BE2C (cell line): ENCODE data around the gene OSGEPL1.

Source experiments
- DNase-seq: peaks from one replicate; pipeline ENCODE4 v3.0.0-alpha.2; 2020
- H3K27me3 ChIP-seq: fragments of 250-450 bp; sonication (Bioruptor Pico); 2 replicates; pipeline ENCODE4 v1.5.1; 2020; ENCODE audit warnings: mild to moderate bottlenecking
- H3K36me3 ChIP-seq: fragments of 250-450 bp; sonication (Bioruptor Pico); 2 replicates; pipeline ENCODE4 v1.5.1; 2020; ENCODE audit warnings: mild to moderate bottlenecking
- H3K4me1 ChIP-seq: fragments of 250-450 bp; sonication (Bioruptor Pico); 2 replicates; pipeline ENCODE4 v1.5.1; 2020
- H3K4me3 ChIP-seq: 2 replicates; pipeline ENCODE4 v1.5.1; 2011; ENCODE audit warnings: low read depth, low read length
- H3K9me3 ChIP-seq: fragments of 250-450 bp; sonication (Bioruptor Pico); 2 replicates; pipeline ENCODE4 v1.5.1; 2020
- CTCF ChIP-seq: IDR thresholded peaks from 2 replicates; pipeline ENCODE4 v1.5.1; 2012; ENCODE audit warnings: mild to moderate bottlenecking, low read depth, low read length

The OSGEPL1 gene

DNA sequence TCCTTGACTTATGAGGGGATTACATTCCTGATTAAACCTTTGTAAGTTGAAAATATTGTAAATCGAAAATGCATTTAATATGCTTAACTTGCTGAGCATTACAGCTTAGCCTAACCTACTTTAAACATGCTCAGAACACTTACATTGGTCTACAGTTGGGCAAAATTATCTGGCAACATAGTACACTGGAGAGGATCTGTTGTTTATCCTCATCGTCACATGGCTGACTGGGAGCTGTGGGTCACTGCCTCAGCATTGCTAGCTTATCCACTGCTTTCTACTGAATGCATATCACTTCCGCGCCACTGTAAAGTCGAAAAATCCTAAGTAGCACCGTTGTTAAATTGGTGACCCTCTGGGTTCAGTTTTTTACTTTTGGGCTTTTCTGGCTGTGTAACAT is 35.3 kb upstream of the OSGEPL1 start:
- peaks cover 44% of the 10 kb centered on the region for H3K36me3 ChIP-seq
- TF ChIP-seq CTCF = no peak

GRCh38 chr2:189794310-189794709 is 31.7 kb upstream of the OSGEPL1 start:
- H3K27me3 ChIP-seq = no peaks in the 10 kb centered on the region
- H3K4me1 ChIP-seq = no peaks in the 10 kb centered on the region
- H3K4me3 ChIP-seq = no peak overlapping the region
- TF ChIP-seq CTCF = no peak
- peaks cover 42% of the 10 kb centered on the region for H3K36me3 ChIP-seq
- H3K9me3 ChIP-seq = no peaks in the 10 kb centered on the region
- no peak for DNase-seq

More for the DNA sequence above, 35.3 kb upstream of the OSGEPL1 start:
- Histone ChIP-seq H3K27me3 (no peaks in the 10 kb centered on the region), H3K4me1 (no peaks in the 10 kb centered on the region), H3K4me3 (no peak overlapping the region), H3K9me3 (no peaks in the 10 kb centered on the region)
- no peak for DNase-seq

DNA sequence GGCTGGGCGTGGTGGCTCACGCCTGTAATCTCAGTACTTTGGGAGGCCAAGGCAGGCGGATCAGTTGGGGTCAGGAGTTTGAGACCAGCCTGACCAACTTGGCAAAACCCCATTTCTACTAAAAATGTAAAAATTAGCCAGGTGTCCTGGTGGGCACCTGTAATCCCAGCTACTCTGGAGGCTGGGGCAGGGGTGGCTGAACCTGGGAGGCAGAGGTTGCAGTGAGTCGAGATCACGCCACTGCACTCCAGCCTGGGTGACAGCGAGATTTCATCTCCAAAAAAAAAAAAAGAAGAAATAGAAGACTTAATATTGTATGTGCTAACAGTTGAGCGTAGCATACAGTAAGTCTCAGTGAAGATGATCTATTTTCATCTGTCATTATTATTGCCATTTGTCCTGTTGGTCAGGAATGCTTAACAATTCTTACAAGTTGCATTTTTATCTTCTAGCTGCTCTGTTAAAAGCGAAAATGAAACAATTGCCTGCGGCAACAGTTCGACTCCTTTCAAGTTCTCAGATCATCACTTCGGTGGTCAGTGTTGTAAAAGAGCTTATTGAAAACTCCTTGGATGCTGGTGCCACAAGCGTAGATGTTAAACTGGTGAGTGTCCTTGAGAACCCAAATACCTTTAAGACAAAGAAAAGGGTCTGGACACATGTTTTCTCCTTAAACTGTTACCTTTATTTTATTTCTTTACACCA is 28.9 kb upstream of the OSGEPL1 start:
- Histone ChIP-seq H3K4me1 (no peaks in the 10 kb centered on the region), H3K27me3 (no peaks in the 10 kb centered on the region), H3K36me3 (peaks cover 30% of the 10 kb centered on the region), H3K4me3 (no peak overlapping the region), H3K9me3 (no peaks in the 10 kb centered on the region)
- TF ChIP-seq CTCF = no peak
- DNase-seq = no peak

DNA sequence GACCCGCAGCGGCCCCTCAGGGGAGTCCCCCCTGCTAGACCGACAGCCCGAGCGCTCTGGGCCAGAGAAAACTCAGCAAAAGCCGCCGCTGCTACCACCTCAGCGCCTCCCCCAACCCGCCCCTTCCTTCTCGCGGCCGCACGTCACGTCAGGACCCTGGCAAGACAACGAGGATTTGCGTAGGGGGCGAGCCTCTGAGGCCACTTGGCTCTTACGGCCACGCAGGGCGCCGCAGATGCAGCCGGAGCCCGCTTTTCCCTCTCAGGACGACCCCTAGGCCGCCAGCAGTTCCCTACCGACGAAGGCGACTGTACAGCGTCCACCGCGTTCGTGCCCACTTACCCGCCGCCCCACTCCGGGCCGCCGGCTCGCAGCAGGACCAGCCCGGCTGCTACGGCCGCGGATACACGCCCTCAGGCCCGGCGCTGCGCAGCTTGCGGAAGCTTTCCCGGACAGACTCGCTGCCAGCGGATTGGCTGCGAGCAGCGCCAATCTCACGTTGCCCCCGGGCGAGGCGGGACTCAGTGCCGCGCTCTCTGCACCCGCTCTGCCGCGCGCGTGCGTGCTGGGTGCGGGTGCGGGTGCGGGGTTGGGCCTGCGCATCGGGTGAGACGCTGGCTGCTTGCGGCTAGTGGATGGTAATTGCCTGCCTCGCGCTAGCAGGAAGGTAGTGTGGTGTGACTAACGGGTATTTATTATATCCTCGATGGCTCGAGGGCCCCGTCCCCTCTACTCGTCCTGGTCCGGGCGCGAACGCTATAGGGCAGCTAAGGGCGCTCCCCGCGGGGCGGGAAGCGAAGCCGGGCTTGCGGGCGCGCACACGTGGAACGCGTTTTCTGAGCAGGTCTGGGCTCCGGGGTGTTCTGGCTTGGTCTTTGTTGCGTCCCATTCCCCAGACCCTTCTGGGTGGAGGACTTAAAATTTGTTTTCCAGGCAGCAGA is 21.6 kb upstream of the OSGEPL1 start, which contains the start of the genes ORMDL1 and PMS1:
ORMDL1 (minus strand) TSS at position 413 of the 941 bp plus-strand sequence. CDS start 1,744 bp downstream, outside the sequence.
PMS1 (plus strand) TSS at position 524 of the 941 bp plus-strand sequence. CDS start 7,360 bp downstream, outside the sequence.
- TF ChIP-seq CTCF = no peak

GRCh38 chr2:189783451-189783926 is 20.9 kb upstream of the OSGEPL1 start:
- Histone ChIP-seq H3K27me3 (no peaks in the 10 kb centered on the region), H3K9me3 (no peaks in the 10 kb centered on the region), H3K36me3 (peaks cover 25% of the 10 kb centered on the region), H3K4me1 (no peaks in the 10 kb centered on the region), H3K4me3 (peak overlapping the region; percentile 90)
- TF ChIP-seq CTCF = no peak
- DNase-seq = no peak

More for the DNA sequence above, 21.6 kb upstream of the OSGEPL1 start, which contains the start of the genes ORMDL1 and PMS1:
- Histone ChIP-seq H3K36me3 (peaks cover 18% of the 10 kb centered on the region), H3K4me3 (peak within 1 kb of the TSS; percentile 90), H3K27me3 (no peaks in the 10 kb centered on the region), H3K9me3 (no peaks in the 10 kb centered on the region), H3K4me1 (no peaks in the 10 kb centered on the region)
- DNase-seq = peak; percentile 96
